K562 (cell line): ENCODE data around the gene LAMA5.

ENCODE experiments used
- CBFB ChIP-seq: sonication (generic); formaldehyde crosslinking; IDR thresholded peaks from 2 replicates; pipeline ENCODE4 v1.4.0; 2020; ENCODE audit warnings: mild to moderate bottlenecking, missing genetic modification reagents
- PHF20 ChIP-seq: fragments of 450-650 bp; IDR thresholded peaks from 2 replicates; pipeline ENCODE4 v1.6.1; 2018; ENCODE audit not compliant: partially characterized antibody
- SMARCB1 ChIP-seq: IDR thresholded peaks from 2 replicates; pipeline ENCODE4 v1.6.1; 2011; ENCODE audit warnings: improper control_type of control experiment, low read depth; ENCODE audit not compliant: insufficient read length
- TCF7L2 ChIP-seq: fragments of 150-350 bp; IDR thresholded peaks from 2 replicates; pipeline ENCODE4 v1.6.1; 2016; ENCODE audit warnings: low read depth, mild to moderate bottlenecking, low read length, moderate library complexity

- TF ChIP-seq CBFB (no peak), SMARCB1 (no peak), PHF20 (no peak), TCF7L2 (no peak)
Observed at GRCh38 chr20:62370115-62370806, 3.1 kb upstream of the LAMA5 start.
